ENCODE data around the gene PRRX2. TPM values are rescaled to one million over a fixed set of nuclear protein-coding genes. Genes with fewer than 3 reads are reported as not detected.

PRRX2 gene
- total RNA-seq, 1 donor from 2014 or later = 10.1 TPM

DNA sequence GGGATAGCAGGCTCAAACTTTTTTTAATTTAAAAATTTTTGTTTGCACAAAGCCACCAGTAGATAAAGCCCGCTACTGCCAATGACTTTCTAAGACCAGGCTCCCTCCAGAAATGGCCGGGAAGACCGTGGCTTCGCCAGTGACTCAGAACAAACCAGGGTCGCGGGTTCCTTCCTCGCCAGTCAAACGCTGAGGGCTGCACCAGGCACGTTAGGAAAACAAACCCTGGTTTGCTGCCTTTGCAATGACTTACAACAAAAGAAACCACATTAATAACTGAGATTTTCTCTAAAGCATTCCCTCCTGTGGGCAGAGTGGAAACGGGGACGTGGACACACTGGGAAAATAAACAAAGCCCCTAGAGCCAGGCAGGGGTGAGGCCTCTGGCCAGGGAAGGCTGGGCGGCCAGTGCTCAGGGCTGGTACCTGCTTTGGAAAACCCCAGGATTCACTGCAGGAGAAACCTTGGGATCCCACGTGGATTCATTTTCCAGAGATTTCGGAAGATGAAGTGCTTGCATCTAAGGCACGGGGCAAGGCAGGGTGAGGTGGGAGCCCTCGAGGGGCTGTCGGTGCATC is 3.8 kb downstream of the PRRX2 start:
- Mint-ChIP-seq H3K9me3 (no peaks in the 10 kb centered on the region), H3K27ac (no peak overlapping the region), H3K4me3 (no peak overlapping the region), H3K27me3 (ENCODE audit: low read depth) (peaks cover 57% of the 10 kb centered on the region), H3K4me1 (peaks cover 9% of the 10 kb centered on the region), H3K36me3 (no peaks in the 10 kb centered on the region)
- no peak for DNase-seq (ENCODE audit: low spot score in 2 of 2, unreplicated experiment in 2 of 2)
- TF ChIP-seq, protein P1, sequence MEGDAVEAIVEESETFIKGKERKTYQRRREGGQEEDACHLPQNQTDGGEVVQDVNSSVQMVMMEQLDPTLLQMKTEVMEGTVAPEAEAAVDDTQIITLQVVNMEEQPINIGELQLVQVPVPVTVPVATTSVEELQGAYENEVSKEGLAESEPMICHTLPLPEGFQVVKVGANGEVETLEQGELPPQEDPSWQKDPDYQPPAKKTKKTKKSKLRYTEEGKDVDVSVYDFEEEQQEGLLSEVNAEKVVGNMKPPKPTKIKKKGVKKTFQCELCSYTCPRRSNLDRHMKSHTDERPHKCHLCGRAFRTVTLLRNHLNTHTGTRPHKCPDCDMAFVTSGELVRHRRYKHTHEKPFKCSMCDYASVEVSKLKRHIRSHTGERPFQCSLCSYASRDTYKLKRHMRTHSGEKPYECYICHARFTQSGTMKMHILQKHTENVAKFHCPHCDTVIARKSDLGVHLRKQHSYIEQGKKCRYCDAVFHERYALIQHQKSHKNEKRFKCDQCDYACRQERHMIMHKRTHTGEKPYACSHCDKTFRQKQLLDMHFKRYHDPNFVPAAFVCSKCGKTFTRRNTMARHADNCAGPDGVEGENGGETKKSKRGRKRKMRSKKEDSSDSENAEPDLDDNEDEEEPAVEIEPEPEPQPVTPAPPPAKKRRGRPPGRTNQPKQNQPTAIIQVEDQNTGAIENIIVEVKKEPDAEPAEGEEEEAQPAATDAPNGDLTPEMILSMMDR (IDR thresholded peaks at IDR 0.05; ENCODE audit: unreplicated experiment) = no peak

- no peaks in the 10 kb centered on the region for H3K36me3 Mint-ChIP-seq
- no peak overlapping the region for H3K4me3 Mint-ChIP-seq
- TF ChIP-seq, protein P1 (IDR thresholded peaks at IDR 0.05; ENCODE audit: unreplicated experiment) = no peak
- H3K4me1 Mint-ChIP-seq = peaks cover 6% of the 10 kb centered on the region
- no peak overlapping the region for H3K27ac Mint-ChIP-seq
- no peak for DNase-seq (ENCODE audit: low spot score in 2 of 2, unreplicated experiment in 2 of 2)
- H3K9me3 Mint-ChIP-seq = no peaks in the 10 kb centered on the region
- peaks cover 50% of the 10 kb centered on the region for H3K27me3 Mint-ChIP-seq (ENCODE audit: low read depth)
Measured at GRCh38 chr9:129669946-129670345, 4.5 kb downstream of the PRRX2 start.

DNA sequence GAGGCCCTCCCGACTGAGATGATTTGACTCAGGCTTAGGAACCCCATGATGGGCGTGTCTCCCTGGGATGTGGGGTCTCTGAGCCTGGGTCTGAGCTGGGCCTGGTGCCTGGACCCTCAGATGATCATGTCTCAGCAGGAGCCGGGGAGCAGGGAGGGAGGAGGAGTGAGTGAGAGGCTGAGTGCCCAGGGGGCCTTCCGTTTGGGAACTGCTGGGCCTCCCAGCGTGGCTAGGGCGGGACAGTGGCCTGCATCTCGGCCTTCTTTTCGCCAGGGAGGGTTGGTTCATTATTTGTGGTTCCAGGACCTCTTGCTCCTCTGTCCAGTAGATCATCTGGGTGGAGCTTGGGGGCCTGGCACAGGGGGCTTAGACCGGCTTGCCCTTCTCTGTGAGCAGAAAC is 5.6 kb downstream of the PRRX2 start:
- DNase-seq (ENCODE audit: low spot score in 2 of 2, unreplicated experiment in 2 of 2) = no peak
- Mint-ChIP-seq H3K4me3 (no peak overlapping the region), H3K27me3 (ENCODE audit: low read depth) (peaks cover 46% of the 10 kb centered on the region), H3K27ac (no peak overlapping the region), H3K4me1 (peaks cover 5% of the 10 kb centered on the region), H3K9me3 (no peaks in the 10 kb centered on the region), H3K36me3 (no peaks in the 10 kb centered on the region)
- TF ChIP-seq, protein P1 (IDR thresholded peaks at IDR 0.05; ENCODE audit: unreplicated experiment) = no peak

- TF ChIP-seq, protein P1 (IDR thresholded peaks at IDR 0.05; ENCODE audit: unreplicated experiment) = no peak
- Mint-ChIP-seq H3K4me1 (peaks cover 6% of the 10 kb centered on the region), H3K36me3 (no peaks in the 10 kb centered on the region), H3K9me3 (no peaks in the 10 kb centered on the region), H3K4me3 (no peak overlapping the region), H3K27ac (no peak overlapping the region), H3K27me3 (ENCODE audit: low read depth) (peaks cover 45% of the 10 kb centered on the region)
- DNase-seq (ENCODE audit: low spot score in 2 of 2, unreplicated experiment in 2 of 2) = no peak
Measured at GRCh38 chr9:129671519-129671918, 6.1 kb downstream of the PRRX2 start.

DNA sequence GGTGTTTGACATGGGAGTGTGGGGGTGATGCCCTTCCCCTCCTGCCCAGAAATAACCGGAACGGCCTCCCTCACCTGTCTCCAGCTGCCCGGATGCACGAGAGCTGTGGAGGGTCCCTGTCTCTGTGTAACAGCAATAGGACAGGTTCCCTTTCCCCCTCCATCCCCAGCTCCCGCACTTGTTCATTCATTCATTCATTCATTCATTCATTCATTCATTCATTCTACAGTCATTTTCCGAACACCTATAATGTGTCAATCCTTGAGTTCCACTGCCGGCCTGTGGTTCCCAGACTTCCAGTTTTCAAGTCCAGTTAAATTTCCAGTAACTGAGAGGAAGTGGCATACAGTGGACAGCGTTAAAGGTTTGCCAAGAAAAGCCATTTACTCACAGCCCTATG is 7.3 kb downstream of the PRRX2 start:
- Mint-ChIP-seq H3K4me3 (no peak overlapping the region), H3K27ac (no peak overlapping the region), H3K36me3 (no peaks in the 10 kb centered on the region), H3K4me1 (peaks cover 13% of the 10 kb centered on the region), H3K9me3 (no peaks in the 10 kb centered on the region), H3K27me3 (ENCODE audit: low read depth) (peaks cover 42% of the 10 kb centered on the region)
- TF ChIP-seq, protein P1 (IDR thresholded peaks at IDR 0.05; ENCODE audit: unreplicated experiment) = no peak
- DNase-seq (ENCODE audit: low spot score in 2 of 2, unreplicated experiment in 2 of 2) = no peak

DNA sequence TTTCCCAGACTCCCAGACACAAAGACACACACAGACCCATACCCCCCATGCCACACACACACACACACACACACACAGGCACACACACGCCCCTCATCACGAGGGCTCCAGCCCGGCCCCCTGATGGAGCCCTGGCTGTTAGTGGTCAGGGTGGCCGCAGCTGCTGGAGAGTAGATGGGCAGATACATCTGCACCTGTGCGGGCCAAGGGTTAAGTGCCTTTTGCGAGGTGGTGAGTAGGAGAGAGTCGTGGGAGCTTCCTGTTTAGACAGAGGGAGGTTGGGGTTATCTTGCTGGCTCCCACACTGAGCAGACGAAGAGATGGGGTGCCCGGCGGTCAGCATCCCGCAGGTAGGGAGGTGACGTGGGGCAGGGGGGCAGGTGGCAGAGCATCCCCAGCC is 8.2 kb downstream of the PRRX2 start:
- Mint-ChIP-seq H3K27me3 (ENCODE audit: low read depth) (peaks cover 38% of the 10 kb centered on the region), H3K4me1 (peaks cover 13% of the 10 kb centered on the region), H3K4me3 (no peak overlapping the region), H3K36me3 (no peaks in the 10 kb centered on the region), H3K9me3 (no peaks in the 10 kb centered on the region), H3K27ac (no peak overlapping the region)
- DNase-seq (ENCODE audit: low spot score in 2 of 2, unreplicated experiment in 2 of 2) = no peak
- TF ChIP-seq, protein P1 (IDR thresholded peaks at IDR 0.05; ENCODE audit: unreplicated experiment) = no peak
